Activated CD4-positive, alpha-beta T cell treated with anti-CD3 and anti-CD28 coated beads, Interleukin-2, amount 50 U/mL, for 24 hours (primary cell): ENCODE measurements around the gene EIF5A.

ENCODE experiments used
- DNase-seq, 2 donors: peaks; one replicate each; pipeline ENCODE4 v3.0.0-alpha.2; 2020; ENCODE audit warnings: low read depth in 1 of 2, low spot score in 1 of 2

The EIF5A gene

DNA sequence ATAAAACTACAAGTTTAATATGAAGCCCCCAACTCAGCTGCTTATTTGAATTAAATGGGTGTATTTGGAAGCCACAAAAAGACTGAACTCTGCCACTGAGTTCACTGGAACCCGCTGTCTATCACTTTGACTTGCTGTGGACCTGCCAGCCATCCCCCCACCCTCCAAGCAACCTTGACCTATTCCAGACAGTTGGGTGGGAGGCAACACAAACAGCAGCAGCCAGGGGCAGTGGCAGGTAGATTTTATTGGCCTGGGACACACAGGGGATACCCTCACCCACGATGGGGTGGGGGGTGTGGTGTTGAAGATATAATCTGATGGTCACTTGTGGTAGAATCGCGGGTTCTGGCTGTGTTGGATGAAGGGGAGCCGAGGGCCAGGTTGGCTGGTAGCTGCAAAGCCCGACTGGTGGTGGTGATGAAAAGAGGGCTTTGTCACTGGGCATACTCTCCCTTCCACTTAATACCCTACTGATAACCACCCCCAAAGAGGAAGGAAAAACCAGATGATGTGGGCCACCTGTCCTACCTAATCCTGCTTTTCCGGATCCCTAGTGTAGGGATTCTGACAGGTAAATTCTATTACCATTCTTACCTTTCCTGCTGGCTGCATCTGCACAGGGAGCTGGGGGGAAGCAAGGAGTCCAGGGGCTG, 5.1 kb downstream of the EIF5A start:
- DNase-seq = no peak

GRCh38 chr17:7313088-7313889, 5.9 kb downstream of the EIF5A start:
- no peak for DNase-seq

GRCh38 chr17:7313890-7314718, 6.7 kb downstream of the EIF5A start:
- no peak for DNase-seq

DNA sequence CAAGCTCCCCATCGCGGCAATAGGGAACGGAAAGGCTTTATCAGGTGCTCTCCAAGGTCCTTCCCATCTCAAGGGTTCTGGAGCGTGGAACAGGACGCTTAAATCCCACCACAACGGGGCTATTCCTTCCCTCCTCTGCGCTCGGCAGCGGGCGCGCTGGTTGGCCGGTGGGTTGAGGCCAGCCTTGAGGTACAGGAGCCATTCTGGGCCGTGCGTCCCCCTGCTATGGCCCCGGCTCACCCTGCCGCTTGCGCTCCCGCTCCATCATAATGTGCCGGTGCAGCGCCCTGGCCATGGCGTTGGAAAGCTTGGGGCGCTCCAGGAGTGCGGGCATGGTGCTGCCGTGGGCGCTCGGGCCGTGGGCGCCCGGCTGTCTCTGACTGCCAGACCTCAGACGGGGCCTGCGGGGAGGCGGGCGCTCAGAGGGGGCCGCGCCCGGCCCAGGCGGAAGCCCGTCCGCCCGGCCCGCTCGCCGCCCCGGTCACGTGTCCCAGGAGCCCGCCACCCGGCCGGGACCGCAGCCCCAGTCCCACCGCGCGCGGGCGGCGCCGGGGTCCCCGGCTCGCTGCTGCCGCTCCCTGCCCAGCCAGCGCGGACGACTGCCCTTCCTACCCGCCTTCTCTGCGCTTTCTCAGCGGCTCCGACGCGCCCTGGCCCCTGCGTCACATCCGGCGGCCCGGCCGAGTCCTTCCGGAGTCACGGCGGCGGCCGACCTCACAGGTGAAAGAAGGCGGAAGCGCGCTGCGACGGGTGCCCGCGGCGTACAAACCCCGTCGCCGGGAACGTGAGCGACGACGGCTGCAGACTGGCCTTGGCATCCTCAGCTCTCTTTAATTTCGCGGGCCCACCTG, 7.5 kb downstream of the EIF5A start, which contains the start of gene GPS2:
Gene GPS2, minus strand, starts transcription at position 642 of the 851 bp plus-strand sequence. Its CDS starts 308 bp downstream, at position 334.
- DNase-seq = peak; percentile 91 to 96

DNA sequence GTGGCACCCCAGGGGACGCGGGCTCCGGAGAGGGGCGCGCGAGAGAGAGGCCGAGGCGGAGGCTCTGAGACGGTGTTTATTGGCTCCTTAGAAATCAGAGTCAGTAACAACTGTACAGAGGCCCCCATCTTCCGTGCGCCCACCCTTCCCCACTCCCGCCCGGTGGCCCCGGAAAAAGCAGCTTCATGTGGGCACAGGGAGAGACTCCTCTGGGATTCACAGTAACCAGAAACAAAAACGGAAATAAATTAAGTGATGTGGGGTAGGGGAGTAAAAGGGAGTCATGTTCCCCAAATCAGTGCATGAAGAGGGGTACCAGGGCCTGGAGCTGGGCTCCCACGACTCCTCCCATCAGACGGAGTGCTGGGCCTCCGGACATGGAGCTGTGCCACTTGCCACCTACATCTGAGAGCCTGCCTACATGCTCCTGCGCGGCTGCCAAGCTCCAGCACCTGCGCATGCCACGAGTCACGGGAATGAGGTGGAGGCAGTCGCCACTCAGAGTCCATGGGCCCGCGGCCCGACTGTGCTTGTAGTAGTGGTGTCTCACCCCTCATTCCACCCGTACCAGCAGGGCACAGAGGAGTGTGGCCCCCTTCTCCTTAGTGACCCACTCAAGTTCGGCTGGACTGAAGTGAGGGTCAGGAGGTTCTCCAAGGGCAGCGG, 8.3 kb downstream of the EIF5A start:
- DNase-seq = no peak

DNA sequence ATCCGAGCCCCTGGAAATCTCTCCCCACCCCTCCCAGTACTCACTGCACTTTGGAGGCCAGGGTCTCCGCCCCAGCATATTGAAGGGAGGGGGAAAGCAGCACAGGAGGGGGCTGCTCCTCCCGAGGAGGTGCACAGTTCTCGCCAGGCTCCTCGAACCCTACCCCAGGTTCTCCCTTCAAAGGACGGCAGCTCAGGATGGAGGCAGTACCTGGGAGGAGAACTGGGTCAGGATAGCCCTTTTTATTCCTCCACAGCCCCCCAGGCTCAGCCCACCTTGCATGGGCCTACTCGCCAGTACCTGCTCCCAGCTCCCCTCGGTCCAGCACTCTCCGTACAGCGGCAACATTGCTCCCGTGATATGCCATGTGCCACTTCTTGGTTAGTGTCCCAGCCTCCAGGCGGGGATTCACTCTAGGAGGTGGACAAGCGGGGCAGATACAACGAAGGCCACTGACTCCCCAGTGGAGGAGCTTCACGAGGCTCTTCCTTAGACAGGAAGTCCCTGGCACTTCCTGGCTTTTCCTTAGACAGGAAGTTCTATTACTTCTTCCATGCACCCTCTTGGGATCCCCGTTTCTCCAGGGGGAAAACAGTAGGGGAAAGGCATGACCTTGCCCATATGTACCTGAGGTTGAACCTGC, 9.9 kb downstream of the EIF5A start:
- DNase-seq = no peak

DNA sequence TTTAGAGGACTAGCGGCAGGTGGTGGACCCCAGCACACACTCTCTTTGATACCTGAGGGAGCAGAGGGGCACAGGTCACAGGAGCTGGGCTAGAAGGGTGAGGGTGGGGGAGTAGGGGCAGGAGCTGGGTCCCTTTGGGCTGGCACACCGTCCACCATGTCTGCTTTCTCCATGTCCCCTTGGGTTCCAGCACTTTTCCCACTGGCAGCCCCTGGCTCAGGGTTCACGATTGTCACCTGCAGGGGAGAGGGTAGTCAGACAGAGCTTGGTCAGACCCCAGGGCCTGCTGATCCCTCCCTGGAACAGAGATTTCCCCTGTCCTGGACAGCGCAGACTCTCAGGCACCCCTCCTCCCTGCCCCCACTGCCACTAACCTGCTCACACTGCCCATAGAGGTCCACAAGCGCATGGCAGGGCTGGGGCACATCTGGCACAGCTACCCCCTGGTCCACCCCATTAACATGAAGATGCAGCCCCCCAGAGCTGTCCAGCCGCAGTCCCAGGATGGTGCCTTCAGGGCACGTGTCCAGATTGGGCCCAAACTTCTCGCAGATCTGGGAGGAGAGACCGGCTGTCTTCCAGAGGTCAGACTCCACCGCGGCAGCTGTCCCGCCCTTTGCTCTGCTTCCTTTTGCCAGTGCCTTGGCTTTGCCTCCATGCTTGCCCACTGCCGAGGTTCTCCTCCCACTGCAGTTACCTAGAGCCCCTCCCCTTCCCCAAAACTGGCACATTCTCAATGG, 10.9 kb downstream of the EIF5A start:
- DNase-seq = no peak

GRCh38 chr17:7321466-7321865, 14.0 kb downstream of the EIF5A start:
- DNase-seq = no peak

DNA sequence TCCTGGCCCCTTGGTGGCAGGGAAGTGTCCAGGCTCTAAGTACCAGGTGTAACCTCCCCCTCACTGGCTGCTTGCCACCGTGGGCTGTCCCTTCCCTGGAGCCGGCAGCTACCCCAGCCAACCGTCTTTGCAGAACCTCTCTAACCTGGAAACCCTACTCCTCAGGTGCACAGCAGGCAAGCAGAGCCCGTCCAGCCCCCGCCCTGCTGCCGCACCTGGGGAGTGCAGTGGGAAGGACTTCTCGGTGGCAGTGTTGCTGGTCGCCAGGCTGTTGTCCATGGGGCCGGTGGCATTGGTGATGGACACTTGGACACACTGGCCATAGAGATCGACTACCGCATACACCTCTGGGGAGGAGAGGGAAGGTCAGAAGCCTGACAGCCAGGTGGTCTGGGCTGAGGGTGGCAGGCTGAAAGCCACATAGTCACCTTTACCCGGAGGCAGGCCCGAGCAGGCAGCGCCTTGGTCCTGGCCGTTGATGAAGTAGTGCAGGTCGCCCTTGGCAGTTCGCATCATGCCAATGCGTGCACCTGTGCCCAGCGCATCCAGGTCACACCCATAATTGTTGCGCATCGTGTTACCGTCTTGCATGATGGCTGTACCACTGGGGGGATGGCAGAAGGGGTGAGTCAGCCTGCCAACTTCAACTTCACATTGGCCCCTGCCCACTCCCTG, 15.2 kb downstream of the EIF5A start:
- no peak for DNase-seq

DNA sequence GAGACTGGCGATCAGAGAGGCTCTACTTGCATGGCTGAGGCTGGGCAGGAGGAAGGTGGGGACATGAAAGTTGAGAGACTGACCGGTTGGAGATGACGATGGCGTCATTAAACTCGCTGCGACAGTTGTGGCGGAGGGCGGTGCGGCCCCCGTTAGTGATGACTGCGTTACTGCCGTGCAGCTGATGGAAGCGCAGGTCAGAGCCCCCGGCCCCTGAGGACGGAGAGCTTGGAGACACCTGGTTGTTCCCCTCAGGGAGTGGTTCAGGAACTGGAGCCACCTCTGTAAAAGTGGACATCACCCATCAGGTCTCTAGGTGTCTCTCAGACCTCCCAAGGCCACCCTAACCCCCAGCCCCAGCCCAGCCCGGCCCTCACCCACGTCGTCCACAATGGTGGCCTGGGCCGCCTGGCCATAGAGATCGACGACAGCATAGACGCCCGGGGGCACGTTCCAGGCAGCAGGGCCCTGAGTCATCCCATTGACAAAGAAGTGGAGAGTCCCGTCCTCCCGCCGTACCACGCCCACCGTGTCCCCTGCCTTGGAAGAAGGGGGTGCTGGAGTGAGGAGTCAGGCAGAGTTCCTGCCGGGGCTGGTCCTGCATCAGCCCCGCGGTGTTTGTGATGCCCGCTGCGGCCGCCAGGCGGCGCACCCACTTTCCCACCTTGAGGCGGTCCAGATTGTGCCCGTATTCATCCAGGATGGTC, 16.5 kb downstream of the EIF5A start:
- peak in 1 of 2 donors; percentile 41 for DNase-seq

GRCh38 chr17:7324438-7324779, 17.0 kb downstream of the EIF5A start:
- DNase-seq = no peak

- DNase-seq = no peak
Measured at GRCh38 chr17:7325031-7325528, 17.7 kb downstream of the EIF5A start.

DNA sequence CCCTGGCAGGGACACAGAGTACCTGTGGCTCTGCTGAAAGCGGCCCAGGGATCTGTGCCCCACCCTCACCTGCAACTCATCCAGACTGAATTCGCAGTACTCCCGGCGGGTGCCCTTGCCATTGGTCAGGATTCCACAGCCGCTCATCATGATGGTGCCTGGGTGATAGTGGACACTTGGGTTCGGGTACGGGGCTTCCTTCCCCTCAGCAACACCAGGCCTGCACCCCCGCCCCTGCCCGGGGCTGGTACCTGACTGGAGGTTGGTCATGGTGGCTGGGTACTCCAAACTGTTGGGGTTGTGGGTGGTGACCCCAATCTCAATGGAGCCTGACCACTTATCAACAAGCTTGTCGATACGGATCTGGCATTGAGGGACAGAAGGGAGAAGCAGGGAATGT, 18.8 kb downstream of the EIF5A start:
- no peak for DNase-seq

- DNase-seq = no peak
Measured at GRCh38 chr17:7327056-7327455, 19.6 kb downstream of the EIF5A start.

- DNase-seq = no peak
Measured at GRCh38 chr17:7327501-7327900, 20.1 kb downstream of the EIF5A start.

DNA sequence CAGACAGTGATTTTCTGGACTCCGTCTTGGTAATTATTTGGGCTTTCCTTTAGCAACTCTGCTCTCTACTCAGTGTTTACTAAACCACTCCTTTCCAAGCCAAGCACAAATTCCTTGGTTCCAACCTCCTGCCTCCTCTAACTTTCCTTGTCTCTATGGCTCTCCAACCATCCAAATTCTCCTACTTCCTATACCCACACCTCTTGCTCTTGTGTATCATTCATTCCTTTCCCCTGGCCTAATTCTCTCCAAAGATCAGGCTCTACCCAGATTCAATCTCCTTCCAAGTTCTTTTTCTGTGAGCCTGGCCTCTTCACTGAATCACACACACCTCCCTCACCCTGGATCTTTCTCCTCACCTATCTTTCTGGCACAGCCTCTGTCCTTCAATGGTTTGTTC, 20.6 kb downstream of the EIF5A start:
- no peak for DNase-seq

DNA sequence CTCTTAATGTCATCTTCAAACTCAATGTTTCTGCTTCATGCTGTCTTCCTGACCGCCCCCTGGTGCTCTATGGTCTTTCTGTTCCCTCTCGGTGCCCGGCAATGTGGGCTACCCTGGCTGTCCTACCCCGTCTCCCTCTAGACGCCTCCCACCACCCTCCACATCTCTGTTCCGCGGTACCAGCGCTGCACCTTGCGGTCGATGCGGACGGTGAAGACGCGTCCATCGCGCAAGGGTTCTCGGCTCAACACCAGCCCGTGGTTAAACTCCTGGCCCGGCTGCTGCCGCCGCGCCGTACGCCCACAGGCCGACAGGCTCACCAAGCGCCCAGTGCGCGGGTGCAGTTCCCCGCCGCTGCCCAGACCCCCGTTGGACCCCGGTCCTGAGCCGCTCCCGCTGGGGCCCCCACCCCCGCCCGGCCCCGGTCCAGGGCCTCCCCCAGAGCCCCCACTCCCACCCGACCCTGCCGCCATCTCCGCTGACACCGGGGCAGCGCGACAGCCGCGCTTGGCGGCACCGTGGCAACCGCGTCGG, 21.5 kb downstream of the EIF5A start, which contains the start of gene NEURL4:
Gene NEURL4, minus strand, starts transcription at position 496 of the 534 bp plus-strand sequence. Its CDS starts 23 bp downstream, at position 473.
- no peak for DNase-seq
